VCaP (cell line): ENCODE results near the gene PLIN5.

Experiments used
- H3K27ac ChIP-seq: fragments of 450-650 bp; 2 replicates; pipeline ENCODE4 v1.5.1; 2017
- CTCF ChIP-seq: fragments of 450-650 bp; conservative IDR thresholded peaks from 2 replicates; pipeline ENCODE4 v1.5.1; 2017; ENCODE audit warnings: mild to moderate bottlenecking, moderate library complexity

PLIN5 gene

GRCh38 chr19:4502282-4503131 is 32.5 kb downstream of the PLIN5 start:
- TF ChIP-seq CTCF = no peak
- no peak overlapping the region for H3K27ac ChIP-seq

DNA sequence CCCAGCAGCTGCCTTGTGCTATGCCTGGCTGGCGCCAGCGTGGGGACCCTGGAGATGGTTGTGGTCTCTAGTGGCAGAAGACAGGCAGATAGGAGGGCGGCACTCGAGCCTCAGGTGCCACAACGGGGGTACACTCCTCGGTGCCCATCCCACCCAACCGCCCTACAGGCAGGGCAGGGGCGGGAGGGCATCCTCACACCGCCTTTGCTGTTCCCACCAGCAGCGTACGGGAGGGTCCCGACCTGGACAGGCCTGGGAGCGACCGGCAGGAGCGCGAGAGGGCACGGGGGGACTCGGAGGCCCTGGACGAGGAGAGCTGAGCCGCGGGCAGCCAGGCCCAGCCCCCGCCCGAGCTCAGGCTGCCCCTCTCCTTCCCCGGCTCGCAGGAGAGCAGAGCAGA is 33.3 kb downstream of the PLIN5 start:
- no peak overlapping the region for H3K27ac ChIP-seq
- TF ChIP-seq CTCF = no peak

DNA sequence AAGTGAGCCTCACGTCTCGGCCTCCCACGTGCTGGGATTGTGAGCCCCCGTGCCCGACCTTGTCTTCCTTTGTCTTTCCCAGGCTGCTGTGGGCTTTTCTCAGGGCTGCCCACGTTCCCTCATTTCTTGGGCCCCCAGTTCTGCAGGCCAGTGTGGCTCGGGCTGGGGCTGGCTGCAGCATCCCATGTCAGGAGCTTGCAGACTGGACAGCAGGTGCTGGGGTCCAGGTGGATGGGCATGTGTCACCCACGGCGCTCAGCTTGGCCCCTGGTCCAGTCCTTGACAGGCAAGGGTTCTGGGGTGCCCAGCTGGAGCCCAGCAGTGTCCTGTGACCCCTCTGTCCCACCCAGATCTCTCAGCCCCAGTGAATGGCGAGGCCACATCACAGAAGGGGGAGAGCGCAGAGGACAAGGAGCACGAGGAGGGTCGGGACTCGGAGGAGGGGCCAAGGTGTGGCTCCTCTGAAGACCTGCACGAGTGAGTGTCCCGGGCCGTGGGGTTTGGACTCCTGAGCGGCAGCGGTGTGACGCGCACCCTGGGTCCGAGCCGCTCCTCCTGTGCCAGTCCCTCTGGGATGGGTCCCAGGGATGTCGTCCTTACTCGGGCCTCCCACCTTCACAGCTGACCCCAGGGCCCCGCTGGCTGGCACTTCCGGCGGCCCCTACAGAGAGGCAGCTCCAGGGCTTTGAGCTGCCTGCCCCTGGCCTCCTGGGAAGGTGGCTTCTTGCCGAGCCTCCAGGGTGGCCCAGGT is 34.0 kb downstream of the PLIN5 start:
- TF ChIP-seq CTCF = no peak
- H3K27ac ChIP-seq = no peak overlapping the region

DNA sequence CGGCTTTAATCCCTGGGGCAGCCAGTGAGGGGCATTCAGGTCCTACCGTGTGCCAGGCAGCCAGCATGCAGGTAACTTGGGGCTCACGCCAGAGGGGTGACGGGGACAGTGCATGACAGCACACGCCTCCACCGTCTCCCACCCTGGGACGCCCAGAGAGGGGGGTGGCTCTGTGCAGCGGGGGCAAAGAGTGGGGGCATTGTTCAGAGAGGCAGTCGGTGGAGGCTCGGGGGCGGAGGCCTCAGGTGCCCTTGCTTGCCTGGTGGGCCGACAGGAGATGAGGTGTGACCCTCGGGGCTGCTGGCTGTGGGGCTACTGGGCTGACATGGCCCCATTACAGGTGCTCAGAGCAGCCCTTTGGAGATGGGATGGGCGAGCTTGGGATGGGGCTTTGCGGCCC is 35.2 kb downstream of the PLIN5 start:
- no peak for TF ChIP-seq CTCF

DNA sequence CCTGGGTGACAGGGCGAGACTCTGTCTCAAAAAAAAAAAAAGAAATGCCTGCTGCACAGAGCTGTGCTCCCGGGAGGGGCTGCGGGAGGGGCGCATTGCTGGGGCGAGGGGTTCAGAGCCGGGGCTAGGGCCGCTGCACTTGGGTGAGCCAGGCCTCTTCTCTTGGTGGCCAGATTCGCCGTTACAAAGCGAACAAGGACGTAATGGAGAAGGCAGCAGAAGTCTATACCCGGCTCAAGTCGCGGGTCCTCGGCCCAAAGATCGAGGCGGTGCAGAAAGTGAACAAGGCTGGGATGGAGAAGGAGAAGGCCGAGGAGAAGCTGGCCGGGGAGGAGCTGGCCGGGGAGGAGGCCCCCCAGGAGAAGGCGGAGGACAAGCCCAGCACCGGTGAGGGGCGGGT is 35.7 kb downstream of the PLIN5 start:
- TF ChIP-seq CTCF = no peak

More for the DNA sequence above, 35.2 kb downstream of the PLIN5 start:
- H3K27ac ChIP-seq = no peak overlapping the region

GRCh38 chr19:4498694-4499093 is 36.3 kb downstream of the PLIN5 start:
- TF ChIP-seq CTCF = no peak
- H3K27ac ChIP-seq = no peak overlapping the region

More for the DNA sequence above, 35.7 kb downstream of the PLIN5 start:
- no peak overlapping the region for H3K27ac ChIP-seq

DNA sequence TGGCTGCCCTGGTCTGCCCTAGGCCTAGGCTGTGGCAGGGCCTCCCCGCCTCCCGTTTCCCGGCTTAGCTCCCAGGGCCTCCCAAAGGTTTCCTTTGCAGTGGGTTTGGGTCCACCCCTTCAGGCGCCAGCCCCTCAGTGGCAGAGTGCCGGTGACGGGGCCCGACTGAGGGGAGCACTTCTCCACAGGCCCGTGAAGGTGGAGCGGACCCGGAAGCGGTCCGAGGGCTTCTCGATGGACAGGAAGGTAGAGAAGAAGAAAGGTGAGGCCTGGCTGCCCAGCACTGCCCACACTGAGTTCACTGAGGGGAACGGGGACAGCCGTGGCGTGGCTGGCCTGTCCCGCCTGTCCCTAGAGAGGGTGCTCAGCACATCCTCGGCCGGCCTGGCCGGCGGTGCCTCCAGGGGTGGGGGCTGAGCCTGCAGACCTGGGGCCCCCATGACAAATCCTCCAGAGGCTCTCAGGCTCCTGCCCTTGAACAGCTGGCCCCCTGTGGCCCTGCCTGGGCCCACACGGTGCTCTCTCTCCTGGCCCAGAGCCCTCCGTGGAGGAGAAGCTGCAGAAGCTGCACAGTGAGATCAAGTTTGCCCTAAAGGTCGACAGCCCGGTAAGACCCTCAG is 37.1 kb downstream of the PLIN5 start:
- no peak for TF ChIP-seq CTCF

More for the DNA sequence above, 37.1 kb downstream of the PLIN5 start:
- no peak overlapping the region for H3K27ac ChIP-seq
